Measurements from ENCODE around the gene STON1. TPM values are rescaled to one million over a fixed set of nuclear protein-coding genes. Genes with fewer than 3 reads are reported as not detected.
"Not testable (repeated sequence)": the region's sequence is repeated elsewhere in the genome, so short reads cannot be mapped to it uniquely, and the experiment has no call there.

Gene STON1, protein sequence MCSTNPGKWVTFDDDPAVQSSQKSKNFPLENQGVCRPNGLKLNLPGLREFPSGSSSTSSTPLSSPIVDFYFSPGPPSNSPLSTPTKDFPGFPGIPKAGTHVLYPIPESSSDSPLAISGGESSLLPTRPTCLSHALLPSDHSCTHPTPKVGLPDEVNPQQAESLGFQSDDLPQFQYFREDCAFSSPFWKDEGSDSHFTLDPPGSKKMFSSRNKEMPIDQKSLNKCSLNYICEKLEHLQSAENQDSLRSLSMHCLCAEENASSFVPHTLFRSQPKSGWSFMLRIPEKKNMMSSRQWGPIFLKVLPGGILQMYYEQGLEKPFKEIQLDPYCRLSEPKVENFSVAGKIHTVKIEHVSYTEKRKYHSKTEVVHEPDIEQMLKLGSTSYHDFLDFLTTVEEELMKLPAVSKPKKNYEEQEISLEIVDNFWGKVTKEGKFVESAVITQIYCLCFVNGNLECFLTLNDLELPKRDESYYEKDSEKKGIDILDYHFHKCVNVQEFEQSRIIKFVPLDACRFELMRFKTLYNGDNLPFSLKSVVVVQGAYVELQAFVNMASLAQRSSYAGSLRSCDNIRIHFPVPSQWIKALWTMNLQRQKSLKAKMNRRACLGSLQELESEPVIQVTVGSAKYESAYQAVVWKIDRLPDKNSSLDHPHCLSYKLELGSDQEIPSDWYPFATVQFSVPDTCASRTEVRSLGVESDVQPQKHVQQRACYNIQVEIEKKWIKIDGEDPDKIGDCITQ
- total RNA-seq, result 1.5 and 1.6 TPM in 2 replicates

DNA sequence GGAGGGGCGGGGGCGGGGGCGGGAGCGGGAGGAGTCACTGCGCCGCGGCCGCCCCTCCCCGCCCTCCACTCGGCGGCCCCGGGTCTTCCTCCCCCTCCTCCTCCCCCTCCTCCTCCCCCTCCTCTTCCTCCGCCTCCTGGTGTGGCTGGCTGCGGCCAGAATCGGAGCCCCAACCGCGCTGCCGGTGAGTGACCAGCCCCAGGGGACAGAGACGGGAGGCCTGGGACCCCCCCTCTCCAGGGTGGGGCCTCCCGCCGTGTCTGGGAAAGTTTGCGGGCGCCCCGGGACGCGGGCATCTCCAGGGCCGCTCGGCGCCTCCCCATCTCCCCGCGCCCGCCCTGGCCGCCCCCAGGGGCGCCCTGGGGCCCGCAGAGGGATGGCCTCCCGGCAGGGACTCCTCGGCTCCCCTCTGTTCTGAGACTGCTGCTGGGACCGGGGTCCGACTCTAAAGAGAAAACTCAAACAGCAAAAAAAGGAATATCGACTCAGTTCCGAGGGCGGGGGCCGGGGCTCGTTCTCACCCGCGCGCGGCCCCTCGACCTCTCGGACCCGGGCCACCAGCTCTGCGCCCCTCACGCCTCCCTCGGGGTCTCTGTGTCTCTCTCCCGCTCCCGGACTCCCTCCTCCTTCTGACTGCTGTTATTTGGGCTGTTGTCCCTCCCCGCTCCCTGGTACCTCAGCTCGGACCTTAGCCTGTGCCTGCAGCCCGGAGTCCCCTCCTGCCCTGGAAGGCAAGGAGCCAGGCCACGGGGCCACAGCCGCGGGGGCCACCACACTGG, at the start of gene STON1:
Gene STON1 (plus strand): TSS at position 122 of the 779 bp plus-strand sequence. CDS start 50,480 bp downstream, outside the sequence.
- intact Hi-C loops (cut with micrococcal nuclease), result loop anchor here (1.0 kb wide), 1 partner anchor 424 kb away; no protein-coding TSS in a partner anchor

DNA sequence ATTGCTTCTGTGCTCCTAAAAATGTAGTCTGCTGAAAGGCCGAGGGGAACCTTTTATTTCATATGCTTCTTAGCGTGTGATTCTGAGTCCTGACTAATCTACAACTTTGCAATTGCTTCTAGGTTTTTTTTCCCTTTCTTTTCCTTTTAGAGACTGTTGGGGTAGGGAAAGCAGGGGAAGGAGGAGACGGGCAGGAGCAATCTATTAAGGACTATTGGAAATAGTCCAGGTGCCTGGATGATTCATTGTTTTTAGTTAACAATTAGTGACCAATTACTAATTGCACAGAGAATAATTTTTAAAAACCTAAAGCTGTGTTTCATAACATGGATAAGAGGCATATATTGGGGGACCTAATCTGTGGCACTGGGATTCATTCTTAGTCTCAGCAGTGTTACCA, 49.4 kb upstream of the STON1 start:
- intact Hi-C loops (cut with micrococcal nuclease), result no loop called here

DNA sequence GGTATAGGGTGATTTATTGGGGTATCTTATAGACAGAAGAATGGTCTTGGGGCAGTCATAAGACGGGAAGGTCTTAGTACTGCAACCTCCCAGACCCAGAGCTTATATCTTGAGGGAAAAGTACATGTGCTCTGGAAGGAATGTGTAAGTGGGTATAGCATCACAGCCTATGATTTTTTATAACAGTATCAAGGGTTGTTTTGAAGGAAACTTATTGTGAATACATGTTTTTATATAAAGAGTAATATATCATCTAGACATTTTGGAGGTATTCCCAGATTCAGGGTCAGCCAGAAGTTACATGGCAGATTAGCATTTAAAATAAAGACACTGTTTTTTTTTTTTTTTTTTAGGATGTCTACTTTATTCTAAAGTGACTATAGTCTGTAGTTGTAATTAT, 47.6 kb upstream of the STON1 start:
- intact Hi-C loops (cut with micrococcal nuclease), result no loop called here

DNA sequence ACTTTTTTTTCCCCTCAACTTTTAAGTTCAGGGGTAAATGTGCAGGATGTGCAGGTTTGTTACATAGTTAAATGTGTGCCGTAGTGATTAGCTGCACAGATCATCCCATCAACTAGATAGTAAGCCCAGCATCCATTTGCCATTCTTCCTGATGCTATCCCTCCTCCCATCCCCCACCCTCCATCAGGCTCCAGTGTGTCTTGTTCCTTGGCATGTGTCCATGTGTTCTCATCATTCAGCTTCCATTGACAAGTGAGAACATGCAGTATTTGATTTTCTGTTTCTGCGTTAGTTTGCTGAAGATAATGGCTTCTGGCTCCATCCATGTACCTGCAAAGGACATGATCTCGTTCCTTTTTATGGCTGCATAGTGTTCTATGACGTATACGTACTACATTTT, 47.2 kb upstream of the STON1 start:
- intact Hi-C loops (cut with micrococcal nuclease), result no loop called here

DNA sequence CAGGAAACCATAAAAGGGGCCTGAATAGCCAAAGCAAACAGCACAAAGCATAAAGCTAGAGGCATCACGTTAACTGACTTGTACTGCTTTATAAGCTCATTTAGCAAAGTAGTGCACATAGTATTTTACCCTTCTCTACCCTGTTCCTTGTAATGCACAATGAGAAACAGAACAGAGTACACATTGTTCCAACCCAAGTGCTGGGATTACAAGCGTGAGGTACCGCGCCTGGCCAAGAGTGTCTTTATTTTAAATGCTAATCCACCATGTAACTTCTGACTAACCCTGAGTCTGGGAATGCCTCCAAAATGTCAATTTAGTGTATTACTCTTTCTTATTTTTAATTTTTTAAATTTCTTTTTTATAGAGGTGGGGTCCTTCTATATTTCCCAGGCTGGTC, 46.4 kb upstream of the STON1 start:
- intact Hi-C loops (cut with micrococcal nuclease), result no loop called here

DNA sequence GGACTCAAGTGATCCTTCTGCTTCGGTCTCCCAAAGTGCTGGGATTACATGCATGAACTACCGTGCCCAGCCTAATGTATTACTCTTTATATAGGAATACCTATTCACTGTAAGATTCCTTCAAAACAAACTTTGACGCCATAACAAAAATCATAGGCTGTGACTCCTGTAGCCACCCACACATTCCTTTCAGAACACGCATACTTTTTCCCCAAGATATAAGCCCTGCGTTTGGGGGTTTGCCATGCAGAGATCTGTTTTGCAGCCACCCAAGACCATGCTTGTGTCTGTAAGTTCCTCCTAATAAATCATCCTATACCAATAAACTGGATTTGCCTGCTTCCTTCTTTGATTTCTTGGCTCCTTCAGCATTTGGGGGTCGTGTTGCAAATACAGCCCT, 46.0 kb upstream of the STON1 start:
- intact Hi-C loops (cut with micrococcal nuclease), result no loop called here

DNA sequence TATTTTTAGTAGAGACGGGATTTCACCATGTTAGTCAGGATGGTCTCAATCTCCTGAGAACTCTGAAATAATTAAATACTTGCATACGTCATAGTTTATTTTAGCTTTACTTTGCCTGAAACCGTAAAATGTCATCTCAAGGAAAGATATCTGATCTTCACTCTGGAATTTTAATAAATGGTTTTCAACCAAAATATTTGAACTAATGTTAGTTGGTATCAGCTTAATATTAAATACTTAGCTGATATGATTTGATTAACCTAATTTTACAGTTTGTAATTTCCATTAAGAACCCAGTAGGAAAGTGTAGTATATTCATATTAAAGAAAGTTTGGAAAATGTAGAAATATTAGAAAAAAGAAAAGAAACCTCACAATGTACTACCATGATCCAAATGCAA, 41.4 kb upstream of the STON1 start:
- intact Hi-C loops (cut with micrococcal nuclease), result no loop called here

DNA sequence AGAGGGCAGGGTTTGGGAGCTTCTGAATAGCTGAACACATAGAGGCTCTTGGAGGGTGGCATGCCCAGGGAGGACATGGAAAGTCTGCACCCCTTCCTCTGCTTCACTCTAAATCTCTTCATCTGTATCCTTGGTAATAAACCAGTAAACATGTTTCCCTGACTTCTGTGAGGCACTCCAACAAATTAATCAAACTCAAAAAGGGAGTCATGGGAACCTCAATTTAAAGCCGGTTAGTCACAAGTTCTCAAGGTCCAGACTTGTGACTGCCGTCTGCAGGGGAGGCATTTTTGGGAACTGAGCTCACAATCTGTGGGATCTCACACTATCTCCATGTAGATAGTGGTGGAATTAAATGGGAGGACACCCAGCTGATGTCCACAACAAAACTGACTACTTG, 33.1 kb upstream of the STON1 start:
- intact Hi-C loops (cut with micrococcal nuclease), result no loop called here

DNA sequence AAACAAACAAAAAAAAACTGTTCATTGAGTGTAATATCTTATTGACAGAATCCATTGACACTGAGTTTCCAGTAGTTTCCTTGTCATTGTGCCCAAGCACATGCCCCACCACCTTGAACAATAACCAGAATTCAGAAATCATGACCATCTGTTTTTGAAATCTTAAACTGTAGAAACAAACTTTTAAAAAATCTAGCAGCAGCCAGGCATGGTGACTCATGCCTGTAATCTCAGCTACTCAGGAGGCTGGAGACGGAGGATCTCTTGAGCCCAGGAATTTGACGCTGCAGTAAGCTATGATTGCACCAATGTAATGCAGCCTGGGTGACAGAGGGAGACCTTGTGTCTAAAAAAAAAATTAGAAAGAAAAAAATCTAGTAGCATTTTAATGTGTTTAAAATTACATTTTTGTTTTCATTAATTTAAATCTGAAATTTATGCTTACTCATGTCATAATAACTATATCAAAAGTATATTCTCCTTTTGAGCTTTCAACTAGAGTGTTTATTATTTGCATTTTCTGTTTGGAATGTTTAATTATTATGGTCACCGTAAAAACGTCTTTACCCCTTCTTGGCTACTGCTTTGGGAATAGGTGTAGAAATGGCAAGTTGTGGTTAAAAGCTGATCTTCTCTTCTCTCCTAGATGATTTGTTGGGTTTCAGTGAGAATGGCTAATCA, 25.2 kb upstream of the STON1 start:
- intact Hi-C loops (cut with micrococcal nuclease), result no loop called here

DNA sequence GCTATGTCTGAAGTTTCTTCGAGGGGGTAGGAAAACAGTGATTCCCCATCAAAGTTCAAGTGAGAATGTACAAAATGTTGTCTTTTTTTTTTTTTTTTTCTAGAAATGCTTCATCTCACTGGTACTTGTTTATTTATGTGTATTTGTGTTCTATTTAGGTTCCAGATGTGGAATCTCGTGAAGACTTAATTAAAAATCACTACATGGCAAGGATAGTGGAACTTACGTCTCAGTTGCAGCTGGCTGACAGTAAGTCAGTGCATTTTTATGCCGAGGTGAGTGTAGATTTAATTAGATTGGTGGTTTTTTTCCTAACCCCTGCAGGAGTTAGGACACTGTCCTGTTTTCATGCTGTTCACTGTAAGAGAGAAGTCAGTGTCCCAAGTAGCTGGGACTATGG, 22.8 kb upstream of the STON1 start:
- intact Hi-C loops (cut with micrococcal nuclease), result no loop called here

DNA sequence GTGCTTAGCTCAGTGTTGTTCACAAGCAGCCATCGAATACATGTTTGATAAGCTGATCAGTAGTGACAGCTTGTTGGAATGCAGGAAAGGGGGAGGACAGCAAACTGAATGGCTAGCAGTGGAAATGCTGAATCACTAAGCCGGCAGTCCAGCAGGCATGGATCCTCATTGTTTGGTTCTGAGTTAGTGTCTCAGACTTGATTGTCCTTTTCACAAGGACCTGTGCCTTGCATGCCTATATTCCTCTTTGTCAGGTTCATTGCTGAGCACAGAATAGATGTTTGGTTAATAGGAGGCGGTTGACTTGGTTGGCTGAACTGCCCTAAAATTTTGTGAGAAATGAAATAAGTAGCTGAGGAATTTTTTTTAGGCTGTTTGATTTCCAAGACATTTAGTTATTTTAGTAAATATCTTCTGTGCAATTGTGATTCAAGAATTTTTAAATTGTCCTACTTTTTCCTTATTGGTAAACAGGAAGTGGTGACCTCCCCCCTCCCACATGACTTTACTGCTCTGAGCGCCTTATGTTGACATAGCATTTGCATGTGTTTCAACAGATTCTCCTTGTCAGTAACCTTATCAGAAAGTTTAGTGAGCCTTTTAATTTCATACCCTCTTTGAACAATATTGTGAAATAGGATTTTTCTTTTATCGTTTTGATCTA, 21.4 kb upstream of the STON1 start:
- intact Hi-C loops (cut with micrococcal nuclease), result no loop called here

DNA sequence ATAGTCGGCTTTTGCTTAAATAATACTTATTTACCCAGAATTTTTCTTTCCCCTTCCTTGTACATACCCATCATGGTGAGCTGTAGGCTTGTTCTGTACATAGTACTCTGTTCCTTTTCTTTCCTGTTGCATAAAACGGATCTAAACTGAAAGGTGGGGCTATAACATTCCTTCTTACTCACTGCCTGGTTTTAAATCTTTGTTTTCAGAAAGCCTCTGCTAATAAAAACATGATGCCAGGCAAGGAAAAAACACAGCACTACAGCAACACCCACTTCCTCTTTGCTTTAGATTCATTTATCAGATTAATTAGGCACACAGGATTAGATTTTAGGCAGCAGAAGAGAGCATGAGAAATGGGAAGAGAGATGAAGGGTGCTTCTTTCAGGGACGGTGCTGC, 19.6 kb upstream of the STON1 start:
- intact Hi-C loops (cut with micrococcal nuclease), result no loop called here

DNA sequence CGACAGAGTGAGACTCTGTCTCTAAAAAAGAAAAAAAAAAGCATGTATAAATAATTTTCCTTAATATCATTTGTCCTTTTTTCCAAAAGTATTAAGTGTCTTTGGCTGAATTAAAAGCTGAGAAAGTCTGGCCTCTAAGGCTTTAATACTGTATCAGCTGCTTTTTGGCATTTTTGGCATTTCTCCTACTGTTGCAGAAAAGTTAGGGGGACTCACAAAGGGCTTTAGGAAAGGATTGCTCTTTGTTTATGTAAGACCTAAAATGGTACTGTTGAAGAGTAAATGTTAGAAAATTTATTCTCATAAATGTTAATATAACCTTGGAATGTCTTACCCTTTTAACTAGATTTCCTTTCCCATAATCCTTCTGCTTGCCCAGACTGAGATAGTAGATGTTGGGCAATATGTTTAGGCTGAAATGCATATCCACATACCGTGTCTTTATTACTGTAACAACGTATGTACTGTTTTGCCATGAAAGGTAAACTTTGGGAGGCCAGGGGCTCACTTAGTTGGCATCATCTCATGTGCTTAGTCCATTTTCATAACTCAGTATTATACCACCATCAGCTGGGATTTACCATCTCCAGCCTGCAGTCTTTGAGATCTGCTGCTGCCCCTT, 18.0 kb upstream of the STON1 start:
- intact Hi-C loops (cut with micrococcal nuclease), result no loop called here

DNA sequence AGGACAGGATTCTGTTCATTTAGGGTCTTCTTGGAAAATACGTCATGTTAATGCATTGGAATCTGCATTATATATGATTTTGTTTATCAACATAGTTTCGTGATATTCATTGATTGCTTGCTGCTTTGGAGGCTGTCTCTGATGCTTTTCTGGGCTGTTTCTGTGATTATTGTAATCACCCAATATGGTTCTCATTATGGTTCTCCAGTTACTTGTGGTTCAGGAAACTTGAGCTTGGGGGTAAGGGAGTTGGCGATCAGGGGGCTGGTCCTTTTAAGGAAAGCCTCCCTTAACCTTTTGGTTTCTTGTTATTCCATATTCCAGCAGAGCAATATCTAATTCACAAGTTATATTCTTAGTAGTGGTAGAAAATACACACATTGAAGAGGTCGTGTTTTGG, 17.4 kb upstream of the STON1 start:
- intact Hi-C loops (cut with micrococcal nuclease), result no loop called here

DNA sequence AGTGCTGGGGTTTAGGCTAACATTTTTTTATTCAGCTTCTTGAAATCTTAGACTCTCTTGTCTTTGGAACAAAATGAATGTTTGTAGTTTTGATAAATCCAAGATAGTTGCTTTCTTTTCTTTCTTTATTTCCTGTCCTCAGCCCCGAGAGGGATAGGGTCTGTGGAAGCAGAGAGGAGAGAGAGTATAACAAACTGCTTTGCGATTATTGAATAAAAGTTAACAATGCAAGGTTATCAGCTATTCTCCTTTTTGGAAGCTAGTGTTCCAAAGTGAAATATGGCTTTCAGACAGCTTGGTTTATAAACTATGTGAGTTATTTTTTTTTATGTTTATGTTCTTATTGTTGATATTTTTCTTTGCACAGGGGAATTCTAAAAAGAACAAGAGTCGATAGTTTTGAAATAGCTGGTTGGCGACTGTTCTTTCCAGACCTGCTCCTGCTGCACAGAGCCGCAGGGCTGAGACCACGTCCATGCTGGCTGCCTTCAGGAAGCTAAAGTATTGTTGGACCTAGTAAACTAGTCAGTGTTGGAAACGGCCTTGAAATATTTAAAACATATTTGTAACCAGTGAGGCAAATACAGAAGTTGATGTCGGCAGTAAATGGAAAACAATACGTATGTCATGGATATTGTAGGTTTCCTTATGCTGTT, 15.5 kb upstream of the STON1 start:
- intact Hi-C loops (cut with micrococcal nuclease), result no loop called here

DNA sequence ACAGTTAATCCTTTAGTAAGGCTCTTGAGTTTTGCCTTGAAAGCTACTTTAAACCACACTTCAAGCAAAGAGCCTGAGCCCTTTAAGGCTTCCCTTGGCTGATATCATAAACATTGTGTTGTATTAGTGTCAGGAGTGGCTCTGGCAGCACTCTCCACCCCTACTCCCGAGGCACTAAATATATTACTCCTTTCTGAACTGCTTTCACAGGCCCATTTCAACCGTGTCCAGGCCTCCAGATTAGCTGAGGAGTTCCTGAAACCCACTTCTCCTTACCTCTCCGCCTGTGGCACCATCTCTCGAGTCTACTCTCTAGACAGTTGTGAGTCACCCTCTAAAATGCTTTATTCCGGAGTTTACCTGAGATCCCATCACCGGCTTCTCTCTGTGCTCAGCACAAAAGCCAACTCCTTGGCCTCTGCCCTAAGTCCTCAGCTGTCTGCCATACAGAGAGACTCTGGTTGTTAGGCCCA, 14.4 kb upstream of the STON1 start:
- intact Hi-C loops (cut with micrococcal nuclease), result no loop called here

DNA sequence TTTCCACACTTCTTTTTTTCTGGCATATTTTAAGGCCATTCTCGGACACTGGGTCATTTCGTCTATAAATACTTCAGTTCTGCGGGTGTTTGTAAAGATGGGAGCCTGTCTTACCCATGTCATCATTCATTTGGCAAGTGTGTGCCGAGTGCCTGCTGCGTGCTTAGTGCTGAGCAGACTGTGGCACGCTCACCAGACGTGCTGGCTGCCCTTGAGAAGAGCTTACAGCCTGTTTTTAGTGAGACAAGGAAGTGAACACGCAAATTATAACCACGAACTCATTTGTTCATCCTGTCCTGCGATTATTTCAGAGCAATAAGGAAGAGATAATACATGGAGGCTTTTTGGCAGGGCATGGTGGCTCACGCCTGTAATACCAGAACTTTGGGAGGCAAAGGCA, 10.4 kb upstream of the STON1 start:
- intact Hi-C loops (cut with micrococcal nuclease), result no loop called here

DNA sequence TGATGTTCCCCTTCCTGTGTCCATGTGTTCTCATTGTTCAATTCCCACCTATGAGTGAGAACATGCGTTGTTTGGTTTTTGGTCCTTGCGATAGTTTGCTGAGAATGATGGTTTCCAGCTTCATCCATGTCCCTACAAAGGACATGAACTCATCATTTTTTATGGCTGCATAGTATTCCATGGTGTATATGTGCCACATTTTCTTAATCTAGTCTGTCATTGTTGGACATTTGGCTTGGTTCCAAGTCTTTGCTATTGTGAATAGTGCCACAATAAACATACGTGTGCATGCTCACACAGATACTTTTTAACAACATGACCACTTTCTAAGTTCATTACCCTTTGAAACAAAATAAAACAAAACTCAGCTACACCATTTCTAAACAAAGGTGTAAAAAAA, 5.2 kb upstream of the STON1 start:
- intact Hi-C loops (cut with micrococcal nuclease), result not testable (repeated sequence)

DNA sequence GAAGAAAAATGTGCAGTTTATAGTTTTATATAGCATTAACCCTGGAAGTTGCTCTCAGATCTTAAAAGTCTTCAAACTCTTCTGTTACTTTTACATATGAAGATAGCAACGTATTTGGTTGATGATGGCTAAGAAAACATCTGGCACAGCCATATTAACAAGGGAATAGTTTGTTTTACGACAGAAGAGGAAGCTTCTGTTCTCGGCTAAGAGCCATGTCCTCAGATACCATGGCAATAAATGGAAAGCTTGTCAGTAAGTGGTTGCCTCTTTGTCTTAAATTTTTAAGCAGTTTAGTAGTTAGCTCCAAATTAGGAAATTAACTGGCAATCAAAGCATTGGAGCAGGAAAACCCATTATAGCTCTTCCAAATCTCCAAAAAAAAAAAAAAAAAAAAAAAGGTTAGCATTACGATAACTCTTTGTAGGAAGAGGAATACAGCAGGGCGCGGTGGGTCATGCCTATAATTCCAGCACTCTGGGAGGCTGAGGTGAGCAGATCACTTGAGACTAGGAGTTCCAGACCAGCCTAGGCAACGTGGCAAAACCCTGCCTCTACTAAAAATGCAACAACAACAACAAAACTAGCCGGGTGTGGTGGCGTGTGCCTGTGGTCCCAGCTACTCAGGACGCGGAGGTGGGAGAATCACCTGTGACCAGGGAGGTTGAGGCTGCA, 4.5 kb upstream of the STON1 start:
- intact Hi-C loops (cut with micrococcal nuclease), result no loop called here
